Measurements from ENCODE around the gene SLC2A2.

The SLC2A2 gene

DNA sequence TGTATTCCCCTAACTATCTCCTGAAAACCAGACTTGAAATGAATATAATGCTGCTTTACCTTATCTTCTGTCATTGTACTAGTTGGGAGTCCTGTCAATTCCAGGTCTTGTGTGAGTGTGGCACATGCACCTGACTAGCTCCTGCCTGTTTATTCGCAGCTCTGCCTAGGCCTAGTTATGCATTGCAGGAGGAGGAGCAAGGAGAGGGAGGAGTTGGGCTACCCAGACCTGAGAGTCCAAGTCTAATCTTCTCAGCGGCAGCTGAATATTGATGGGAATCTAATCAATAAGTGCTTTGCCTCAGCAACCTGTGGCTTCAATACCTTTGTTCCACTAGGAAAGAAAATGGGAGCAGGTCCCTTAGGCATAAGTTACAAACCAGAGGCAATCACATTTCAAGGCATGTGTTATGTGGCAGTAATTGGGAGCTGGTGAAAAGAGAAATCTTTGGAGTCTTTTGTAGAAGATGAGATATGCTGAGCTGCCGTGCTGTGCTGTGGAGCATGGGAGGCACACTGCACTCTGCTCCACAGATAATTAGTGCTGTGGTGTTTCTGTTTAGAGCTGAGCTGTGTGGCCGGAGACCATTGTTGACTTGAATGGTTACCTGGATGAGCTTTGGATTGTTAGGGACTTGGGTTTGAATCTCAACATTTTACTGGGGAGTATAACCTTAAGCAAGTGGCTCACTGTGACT, at the start of gene SLC2A2:
SLC2A2 (minus strand) TSS at position 124 of the 697 bp plus-strand sequence; CDS start at position 74, 50 bp downstream.
- no peak for DNase-seq

DNA sequence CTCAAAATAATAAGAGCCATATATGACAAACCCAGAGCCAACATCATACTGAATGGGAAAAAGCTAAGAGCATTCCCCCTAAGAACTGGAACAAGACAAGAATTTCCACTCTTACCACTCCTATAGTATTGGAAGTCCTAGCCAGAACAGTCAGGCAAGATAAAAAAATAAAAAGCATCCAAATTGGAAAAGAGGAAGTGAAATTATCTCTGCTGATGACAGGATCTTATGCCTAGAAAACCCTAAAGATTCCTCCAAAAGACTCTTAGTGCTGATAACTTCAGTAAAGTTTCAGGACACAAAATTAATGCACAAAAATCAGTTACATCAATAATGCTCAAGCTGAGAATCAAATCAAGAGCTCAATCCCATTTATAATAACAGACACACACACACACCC, 45.9 kb upstream of the SLC2A2 start:
- DNase-seq: no peak

DNA sequence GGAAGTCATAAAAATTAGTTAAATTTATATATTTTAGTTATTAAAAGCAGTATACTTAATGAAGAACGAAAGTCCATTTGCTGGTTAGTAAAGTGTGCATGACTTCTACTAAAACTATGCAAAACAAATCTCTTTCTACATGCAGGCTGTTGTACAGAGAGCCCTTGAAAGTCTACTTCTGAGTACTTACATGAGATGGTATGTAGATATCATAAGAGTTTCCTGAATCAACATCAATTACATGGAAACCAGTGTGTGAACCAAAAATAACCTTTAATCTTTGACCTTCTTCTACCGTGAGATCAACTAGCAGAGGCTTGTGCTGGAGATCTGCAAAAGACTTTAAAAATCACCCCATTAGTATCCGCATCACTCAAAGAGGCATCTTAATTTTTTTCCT, 42.1 kb upstream of the SLC2A2 start:
- DNase-seq: no peak

DNA sequence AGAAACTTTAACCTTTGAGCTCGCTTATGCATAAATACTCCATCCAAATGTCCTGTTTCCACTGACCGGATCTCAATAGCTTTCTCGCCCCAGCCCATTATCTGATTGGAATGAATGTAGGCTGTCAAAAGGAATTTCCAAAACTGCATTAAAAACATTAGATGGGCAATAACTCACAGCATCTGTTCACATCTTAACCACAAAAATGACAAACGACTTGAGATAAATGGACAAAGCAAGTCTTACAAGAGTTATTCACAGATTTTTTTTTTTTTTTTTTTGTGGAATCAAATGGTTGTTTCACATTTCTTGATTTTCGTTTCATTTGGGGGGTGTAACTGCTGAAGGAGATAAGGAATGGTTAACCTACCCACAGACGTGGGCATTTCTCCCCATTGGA, 39.7 kb upstream of the SLC2A2 start:
- no peak for DNase-seq

DNA sequence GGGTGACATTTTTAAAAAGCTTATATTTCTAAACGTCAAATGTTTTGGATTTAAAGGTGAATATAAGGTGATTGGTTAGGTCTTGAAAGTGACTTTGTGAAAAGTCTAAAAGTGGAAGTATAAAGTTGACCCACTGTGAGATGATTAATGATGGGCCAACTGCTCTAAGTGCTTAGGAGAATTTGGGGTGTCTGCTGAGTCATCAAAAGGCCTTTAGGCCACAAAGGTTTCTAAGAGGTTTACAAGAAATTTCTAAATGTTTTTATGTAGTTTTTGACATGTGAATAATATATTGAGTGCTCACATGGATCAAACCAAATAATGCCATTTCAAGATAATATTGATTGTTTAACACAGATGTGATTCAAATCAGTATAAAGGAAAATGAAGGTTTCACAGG, 39.2 kb upstream of the SLC2A2 start:
- no peak for DNase-seq

DNA sequence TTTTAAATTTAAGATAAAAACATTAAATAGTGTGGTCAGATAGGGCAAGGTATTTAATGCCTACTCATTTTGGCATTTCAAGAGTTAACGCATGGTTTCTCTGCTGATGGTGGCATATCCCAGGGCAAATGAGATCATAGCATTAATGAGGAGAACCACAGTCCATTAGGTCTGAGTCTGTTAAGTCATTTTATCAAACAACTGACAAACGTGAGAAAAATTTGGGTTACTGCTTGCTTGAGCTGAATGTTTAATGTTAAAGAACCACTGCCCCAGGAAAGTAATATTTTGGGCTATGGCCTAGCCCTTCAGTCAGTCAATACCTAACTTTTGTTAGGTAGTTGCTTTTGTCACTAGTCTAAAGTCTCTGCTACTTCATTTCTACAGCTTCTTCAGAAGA, 37.9 kb upstream of the SLC2A2 start:
- no peak for DNase-seq

DNA sequence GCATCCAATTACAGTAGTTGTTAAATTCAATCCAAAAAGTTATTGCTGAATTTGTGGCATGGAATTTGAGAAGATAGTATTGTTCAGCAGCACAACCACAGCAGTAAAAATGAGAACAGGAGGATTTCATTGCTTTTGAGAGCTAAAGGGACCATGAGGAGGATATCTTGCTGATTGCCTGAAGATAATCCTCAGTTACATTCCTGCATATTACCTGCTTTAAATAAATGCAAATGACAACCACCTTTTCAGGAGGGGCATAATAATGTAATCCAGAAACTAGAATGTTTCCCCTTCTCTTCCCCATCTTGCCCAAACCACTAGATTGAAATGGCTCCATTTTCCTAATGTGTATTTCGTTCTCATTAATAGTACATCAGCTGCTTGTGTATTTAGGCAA, 35.2 kb upstream of the SLC2A2 start:
- DNase-seq: peak; percentile 37

DNA sequence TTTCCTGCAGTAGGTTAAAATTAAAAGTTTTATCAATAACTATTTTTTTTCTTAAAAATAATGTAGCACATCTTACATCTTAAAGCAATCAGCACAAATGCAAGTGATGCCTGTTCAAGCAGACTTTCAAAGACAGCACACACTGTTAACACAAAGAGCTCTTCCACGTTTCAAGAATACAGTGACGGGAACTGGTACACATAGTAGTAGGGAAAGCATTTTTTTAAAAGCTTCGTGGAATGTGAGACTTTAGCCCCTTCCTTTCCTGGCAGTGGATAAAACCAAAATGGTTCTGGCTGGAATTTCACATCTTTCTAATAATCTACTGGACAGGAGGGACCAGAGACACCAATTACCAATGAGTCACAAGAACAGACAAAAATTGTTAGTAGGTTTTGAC, 33.5 kb upstream of the SLC2A2 start:
- DNase-seq: no peak

DNA sequence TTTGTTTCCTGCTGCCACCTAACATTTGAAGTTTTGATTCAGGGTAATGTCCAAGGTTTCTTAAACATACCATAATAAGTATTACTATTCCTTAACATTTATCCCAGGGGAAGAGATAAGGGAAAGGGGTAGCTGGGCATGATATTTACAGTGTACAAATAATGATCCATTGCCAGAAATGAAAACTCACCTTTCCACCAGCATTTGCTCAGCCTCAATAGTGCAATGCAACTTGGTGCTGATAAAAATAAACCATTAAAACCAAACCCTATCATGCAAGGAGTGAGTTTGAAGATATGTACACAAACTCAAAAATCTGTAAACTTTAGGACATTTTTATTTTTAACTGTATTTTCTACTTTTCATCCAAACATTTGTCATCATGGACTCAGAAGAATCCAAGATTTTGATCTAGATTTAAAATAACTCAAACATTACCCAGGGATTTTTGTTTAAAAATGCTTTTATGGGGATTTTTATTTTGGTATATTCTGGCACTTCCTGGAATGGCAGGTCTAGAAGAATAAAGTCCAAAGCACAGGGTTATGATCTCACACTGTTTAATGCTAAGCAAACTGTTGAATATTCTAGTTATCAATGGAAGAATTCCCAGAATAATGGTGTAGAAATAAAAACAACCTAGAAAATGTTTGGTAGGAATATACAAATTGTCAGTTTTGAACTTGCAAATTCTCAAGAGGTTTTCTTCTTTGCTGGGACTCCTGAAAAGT, 32.5 kb upstream of the SLC2A2 start:
- DNase-seq: no peak

DNA sequence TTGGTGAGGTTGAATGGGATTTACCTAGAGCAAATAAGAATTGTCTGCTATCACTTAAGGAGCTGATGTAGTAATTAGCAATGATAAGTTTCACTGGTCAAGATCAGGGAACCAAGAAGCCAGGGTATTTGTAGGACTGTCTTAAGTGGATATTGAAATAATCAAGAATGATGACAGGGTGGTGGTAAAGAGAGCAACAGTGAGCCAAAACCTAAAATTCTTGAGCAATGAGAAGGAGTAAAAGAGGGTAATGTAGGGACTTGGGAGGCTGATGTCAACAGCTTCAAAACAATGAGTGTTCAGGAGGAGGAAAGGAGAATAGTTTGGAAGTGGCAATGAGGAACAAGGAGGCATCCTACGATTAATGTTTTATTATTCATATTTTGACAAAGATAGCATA, 31.5 kb upstream of the SLC2A2 start:
- no peak for DNase-seq

DNA sequence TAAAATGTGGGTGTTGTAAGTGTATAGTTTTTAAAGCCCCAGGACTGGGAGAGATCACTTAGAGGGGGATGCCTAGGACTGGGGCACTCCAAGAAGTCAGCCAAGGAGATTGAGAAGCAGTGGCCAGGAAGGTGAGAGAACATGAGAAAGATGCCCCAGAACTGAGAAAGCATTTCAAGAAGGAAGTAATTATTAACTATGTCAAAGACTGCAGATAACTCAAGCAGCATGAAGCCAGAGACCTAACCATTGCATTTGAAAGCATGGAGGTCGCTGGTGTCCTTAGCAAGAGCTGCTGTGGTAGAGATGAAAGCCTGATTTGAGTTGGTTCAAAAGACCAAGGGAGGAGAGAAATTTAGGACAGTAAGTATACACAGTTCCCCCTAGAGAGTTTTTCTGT, 30.6 kb upstream of the SLC2A2 start:
- no peak for DNase-seq

DNA sequence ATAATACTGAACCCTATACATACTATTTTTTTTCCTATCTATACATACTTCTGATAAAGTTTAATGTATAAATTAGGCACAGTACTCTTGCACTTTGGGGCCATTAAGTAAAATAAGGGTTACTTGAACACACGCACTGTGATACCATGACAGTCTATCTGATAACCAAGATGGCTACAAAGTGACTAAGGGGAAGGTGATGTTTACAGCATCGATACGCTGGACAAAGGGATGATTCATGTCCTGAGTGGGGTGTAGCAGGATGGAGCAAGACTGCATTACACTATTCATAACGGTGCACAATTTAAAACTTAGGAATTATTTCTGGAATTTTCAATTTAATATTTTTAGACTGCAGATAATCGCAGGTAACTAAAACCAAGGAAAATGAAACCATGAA, 30.0 kb upstream of the SLC2A2 start:
- DNase-seq: no peak

DNA sequence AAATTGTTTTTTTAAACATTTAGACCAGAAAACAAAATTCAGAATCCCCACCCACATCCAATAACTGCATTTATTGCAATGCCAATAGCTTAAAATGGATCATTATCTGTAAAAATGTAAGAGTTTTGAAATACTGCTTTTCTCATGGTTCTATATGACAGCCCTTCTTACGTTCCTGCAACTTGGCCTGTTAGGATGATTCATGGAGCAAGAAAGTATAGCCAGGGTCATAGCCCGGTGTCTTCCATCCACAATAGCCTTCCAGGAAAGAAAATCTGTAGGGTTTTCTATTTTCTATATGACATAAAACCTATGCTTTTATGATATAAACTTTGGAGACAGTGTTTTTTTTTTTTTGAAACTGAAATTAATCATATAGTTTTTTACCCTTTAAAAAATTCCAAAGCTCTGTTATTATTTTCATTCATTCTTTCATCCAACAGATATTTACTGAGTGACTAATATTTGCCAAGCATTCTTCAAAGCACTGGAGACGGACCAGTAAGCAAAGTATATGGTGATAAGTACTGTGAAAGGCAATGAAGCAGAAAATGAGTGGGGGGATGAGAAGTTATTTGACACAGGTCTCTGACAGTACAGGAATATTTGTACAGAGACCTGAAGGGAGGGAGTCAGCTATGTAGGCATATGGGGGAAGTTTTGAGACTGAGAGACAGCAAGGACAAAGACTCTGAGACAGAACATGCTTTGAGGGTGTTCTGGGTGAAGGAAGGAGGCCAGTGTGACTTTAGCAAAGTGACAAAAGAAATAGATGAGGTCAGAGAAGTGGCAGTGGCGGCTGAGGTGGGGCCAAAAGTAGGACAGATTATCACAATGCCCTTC, 29.0 kb upstream of the SLC2A2 start:
- peak; percentile 24 for DNase-seq

DNA sequence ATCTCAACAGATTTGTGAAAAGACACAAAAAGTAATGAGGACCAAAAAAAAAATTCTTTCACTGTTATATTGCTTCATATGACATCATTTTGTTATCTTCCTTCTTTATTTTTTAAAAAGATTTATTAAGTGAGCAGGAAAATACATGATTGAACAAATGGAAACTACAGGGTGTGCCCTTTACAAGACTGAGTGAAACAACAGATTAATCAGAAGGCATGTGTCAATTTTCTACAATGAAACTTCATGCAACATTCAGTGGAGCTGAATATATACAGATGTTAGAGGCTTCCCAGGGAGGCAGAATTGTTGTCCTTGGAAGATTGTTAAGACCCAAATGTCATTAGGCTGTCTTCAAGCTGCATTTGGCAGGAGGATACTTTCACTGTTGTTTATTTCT, 28.4 kb upstream of the SLC2A2 start:
- DNase-seq: no peak

DNA sequence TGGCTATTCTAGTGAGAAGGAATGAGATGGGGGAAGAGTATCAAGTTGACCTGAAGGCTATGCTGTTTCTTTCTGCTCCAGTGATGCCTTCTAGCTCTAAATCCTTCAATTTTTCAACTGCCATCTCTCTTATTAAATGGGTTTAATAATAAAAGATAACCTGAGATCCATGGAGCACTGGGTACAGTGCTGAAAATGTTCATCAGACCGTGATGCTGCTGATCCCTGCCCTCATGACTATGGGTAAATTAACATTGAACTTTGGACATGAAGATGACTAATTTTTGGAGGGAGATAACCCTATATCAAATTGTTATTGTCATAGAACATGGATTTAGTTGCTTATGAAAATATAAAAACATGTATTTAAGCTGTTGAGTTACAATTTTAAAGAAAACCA, 27.7 kb upstream of the SLC2A2 start:
- no peak for DNase-seq

DNA sequence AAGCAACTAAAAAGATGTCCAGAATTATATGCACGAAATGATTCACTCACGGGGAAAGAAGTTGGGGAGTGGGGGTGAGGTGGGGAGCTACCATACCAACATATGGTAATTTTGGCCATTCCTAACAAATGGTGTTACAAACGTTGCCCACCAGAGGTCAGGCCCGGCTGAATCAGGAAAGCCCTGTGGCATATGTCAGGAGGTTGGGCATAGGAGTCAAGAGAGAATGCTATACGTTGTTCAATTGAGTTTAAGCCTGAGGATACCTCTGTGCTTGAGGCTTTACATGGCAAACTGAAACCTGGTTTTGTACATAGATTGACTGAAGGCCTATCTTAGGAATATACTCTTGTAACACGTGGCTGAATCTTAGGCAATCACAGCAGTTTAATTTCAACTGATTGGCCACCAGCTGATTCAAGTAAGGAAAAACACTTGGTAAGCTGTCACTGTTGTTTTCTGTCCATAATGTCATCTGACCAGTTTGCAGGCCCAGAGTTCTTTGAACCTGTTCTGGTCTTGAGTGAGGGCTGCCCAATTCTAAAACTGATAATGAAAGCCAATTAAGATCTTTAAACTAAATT, 23.4 kb upstream of the SLC2A2 start:
- DNase-seq: peak; percentile 41

DNA sequence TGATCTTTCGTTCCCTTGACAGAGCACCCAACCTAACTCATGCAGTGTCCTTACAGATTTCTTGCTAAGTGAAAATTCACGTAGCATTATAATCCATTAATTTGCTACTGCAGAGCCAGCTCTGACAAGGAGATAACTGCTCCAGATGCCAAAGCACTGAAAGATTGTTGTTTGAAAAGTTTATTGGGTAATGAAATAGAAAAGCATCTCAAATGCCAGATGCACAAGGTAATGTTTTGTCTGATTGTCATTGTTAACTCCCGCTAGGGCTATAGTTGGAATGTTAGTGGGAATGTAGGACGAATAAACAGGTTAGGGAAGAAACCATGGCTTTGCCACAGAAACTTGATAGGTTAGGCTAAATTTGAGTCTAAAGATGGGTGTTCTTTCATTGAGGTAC, 20.2 kb upstream of the SLC2A2 start:
- no peak for DNase-seq

DNA sequence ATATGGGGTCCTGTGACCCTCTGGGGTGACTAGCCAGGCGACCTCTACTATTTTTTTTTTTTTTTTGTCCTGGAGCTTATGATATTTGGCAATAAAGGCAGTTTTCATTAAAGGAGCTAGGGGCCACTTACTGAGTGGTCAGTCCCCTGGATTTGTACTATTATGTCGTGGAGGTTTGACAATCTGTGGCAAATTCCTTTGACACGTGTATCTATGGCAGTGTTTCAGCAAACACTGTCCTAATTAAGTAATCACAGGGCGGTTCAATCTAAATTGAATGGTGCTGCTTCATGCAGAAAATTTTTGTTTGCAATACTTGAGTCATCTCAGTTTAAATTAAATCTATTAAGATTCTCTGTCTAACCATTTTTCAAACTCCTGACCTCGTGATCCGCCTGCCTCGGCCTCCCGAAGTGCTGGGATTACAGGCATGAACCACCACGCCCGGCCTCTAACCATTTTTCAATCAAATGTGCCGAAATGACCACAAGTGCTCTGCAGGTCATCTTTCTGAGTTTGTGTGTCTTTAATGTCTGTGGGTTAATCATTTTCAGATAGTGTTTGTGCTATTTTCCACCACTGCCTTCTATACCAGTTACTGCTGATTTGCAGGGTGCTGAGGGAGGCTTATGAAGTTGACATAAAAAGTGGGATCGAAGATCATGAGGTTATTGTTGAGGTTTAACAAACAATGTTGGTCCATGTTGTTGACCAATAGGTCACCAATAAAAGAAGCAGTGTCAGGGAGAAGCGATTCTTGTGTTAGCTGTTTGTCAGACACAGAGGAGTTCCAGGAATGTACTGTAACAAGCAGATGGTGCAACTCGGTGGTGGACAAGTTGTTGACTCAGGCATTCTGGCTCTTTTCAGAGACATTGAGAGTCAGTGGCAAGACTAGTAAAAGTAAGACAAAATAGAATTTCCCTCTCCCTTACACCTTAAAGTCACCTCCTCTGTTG, 18.6 kb upstream of the SLC2A2 start:
- no peak for DNase-seq

DNA sequence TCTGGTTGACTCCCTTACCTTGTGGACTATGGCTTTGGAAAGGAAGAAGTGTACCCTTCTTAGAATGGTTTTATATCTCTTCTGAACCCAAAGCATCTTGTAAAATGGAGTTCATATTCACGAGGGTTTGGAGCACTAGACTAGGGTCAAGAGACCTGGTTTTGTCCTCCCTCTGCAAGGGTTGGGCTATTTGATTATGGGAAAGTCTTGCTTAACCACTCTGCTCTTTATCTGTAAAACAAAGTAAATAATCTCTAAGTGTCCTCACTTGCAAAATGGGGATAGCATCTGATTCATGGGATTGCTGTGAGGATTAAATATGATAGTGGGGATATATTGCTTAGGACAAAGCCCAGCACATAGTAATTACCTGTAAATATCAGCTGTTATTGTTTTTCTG, 17.9 kb upstream of the SLC2A2 start:
- no peak for DNase-seq

DNA sequence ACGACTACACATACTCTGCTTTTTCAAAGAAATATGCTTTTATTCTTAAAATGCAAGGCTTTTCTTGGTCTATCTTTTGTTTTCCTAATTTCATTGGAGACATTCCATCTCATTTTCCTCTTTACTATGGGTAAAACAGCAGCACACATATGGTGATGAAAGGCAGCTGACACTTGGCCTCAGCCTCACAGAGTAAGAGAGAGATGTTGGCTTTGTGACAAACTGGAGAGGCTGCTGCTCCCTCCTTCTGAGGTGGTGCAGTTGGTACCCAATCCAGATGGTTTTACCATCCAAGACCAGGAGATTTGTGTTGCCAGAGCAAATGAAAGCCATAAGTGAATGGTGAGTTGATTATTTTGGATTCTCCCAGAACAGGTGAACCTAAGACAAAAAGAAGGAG, 13.2 kb upstream of the SLC2A2 start:
- no peak for DNase-seq

DNA sequence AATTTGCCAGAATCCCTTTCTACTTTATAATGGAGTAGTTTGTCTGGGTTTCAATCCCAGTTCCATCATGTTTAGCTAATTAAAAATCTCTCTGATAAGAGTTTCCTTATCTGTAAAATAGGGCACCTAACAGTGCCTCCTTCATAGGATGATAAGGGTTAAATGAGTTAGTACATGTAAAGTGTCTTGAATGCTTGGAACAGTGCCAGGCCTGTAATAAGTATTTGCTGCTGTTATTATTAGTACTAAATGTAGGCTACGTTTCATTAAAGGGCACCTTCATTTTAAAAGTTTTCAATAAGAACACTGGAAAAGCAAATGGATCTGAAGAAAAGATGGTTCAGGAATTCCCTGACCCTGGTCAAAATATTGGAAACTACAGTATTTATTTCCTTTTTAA, 11.8 kb upstream of the SLC2A2 start:
- DNase-seq: no peak

DNA sequence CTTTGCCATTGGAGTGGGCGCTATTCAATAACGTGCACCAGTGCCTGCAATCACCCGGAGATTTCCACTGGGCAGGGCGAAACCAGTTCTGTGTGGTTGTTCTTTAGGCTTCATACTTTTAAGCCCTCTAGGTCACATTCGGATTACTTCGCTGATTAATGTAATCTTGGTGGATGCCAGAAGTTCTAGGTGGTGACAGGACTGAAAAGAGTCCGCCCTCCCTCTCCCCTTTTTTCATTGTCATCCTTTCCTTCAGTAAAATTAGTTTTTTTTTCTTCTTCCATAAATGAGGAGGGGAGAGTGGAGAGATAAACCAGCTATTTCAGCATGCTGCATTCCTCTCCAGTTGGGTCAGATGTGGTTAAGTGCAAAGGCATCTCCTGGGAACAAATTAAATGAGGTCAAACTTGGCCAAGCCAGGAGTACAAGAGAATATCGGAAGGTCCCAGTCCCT, 2.3 kb upstream of the SLC2A2 start:
- DNase-seq: no peak
